Lower leg skin (tissue), 3 donors: ENCODE data around the gene MEF2C.

ENCODE experiments used
- POLR2A ChIP-seq, 2 donors: fragments of 450-650 bp; IDR thresholded peaks; one replicate each; pipeline ENCODE4 v1.6.1; 2016 to 2017; ENCODE audit warnings: antibody characterized with exemption in 2 of 2, mild to moderate bottlenecking in 1 of 2, moderate library complexity in 1 of 2
- TF ChIP-seq, protein P1 (sequence below), 3 donors: fragments of 450-650 bp; IDR thresholded peaks; one replicate each; pipeline ENCODE4 v1.5.1; 2016; ENCODE audit warnings: antibody characterized with exemption in 3 of 3, mild to moderate bottlenecking in 3 of 3, moderate library complexity in 2 of 3

DNA sequence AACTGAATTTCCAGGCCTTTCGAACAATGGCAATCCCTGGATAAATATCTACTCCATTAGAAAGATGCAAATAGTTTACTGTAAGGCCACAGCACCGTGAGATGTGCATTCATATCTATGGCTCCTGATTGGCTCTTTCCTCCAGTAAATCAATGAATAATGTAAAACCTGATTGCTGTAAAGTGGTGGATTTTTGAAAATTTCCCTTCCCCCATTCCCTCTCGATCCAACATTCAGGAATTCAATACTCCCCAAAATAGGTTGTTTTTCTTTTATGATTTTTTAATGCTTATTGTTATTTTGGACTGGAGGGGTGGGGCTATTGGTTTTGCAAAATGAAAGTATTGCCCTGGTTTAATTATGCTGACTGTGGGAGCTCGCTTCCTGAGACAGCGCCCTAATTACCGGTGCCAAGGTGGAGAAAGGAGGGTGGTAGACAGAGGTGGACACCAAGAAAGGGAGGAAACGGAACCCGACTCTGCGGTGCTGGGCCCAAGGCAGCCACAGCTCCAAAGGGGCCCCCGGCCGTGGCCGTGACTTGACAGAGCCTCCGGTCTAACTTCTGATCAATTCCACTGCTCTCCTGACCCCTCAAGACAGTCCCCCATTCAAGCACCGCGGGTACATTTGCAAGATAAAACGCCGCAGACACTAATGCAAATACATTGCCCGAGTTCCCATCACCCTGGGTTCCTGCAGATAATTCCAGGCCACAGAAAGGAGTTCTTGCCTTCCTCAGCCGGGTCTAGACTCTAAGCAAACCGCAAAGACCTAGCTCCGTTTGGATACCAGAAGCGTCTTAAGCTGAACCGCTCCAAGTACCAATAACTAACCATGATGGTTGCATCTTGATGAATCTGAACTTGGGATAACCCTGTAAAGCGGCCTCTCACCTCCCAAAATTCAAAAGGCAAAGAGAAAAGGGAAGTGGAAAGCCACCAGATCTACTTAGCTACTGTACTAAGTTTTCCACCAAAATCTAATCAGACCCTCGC is 211.2 kb downstream of the MEF2C start:
- TF ChIP-seq, protein P1, sequence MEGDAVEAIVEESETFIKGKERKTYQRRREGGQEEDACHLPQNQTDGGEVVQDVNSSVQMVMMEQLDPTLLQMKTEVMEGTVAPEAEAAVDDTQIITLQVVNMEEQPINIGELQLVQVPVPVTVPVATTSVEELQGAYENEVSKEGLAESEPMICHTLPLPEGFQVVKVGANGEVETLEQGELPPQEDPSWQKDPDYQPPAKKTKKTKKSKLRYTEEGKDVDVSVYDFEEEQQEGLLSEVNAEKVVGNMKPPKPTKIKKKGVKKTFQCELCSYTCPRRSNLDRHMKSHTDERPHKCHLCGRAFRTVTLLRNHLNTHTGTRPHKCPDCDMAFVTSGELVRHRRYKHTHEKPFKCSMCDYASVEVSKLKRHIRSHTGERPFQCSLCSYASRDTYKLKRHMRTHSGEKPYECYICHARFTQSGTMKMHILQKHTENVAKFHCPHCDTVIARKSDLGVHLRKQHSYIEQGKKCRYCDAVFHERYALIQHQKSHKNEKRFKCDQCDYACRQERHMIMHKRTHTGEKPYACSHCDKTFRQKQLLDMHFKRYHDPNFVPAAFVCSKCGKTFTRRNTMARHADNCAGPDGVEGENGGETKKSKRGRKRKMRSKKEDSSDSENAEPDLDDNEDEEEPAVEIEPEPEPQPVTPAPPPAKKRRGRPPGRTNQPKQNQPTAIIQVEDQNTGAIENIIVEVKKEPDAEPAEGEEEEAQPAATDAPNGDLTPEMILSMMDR (IDR thresholded peaks at IDR 0.05): no peak
- no peak for TF ChIP-seq POLR2A (IDR thresholded peaks at IDR 0.05)
